Body of pancreas (tissue), 4 donors: ENCODE measurements around the gene ANKLE2.

Experiments
- POLR2A ChIP-seq, 3 donors: fragments of 450-650 bp; IDR thresholded peaks; one replicate each; pipeline ENCODE4 v1.6.1; 2016; ENCODE audit warnings: antibody characterized with exemption in 3 of 3, mild to moderate bottlenecking in 2 of 3
- TF ChIP-seq, protein P1 (sequence below), 7 experiments: fragments of 450-650 bp in 4 of 7; fragments of 200-600 bp in 3 of 7; sonication (generic) in 3 of 7; IDR thresholded peaks; one replicate each; pipeline ENCODE4 v1.5.1; 2016 to 2019; ENCODE audit warnings: antibody characterized with exemption in 7 of 7

DNA sequence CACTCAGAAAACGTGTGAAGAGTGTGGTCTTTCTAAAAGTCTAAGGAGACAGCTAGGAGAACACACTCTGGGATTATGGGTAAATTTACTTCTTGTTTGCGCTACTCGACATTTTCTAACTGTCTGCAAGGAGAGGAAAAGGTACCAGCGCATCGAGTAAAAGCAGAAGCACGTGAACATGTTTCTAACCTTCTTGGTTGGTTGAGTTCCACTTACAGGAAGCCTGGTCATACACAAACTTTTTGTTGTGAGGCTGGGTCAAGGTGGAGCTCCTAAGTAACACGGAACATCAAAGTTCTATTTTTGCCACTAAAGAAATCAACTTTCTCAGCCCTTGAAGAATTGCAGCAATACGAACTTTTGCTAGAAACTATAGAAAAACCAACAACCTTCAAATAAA, 20.0 kb downstream of the ANKLE2 start:
- TF ChIP-seq, protein P1, sequence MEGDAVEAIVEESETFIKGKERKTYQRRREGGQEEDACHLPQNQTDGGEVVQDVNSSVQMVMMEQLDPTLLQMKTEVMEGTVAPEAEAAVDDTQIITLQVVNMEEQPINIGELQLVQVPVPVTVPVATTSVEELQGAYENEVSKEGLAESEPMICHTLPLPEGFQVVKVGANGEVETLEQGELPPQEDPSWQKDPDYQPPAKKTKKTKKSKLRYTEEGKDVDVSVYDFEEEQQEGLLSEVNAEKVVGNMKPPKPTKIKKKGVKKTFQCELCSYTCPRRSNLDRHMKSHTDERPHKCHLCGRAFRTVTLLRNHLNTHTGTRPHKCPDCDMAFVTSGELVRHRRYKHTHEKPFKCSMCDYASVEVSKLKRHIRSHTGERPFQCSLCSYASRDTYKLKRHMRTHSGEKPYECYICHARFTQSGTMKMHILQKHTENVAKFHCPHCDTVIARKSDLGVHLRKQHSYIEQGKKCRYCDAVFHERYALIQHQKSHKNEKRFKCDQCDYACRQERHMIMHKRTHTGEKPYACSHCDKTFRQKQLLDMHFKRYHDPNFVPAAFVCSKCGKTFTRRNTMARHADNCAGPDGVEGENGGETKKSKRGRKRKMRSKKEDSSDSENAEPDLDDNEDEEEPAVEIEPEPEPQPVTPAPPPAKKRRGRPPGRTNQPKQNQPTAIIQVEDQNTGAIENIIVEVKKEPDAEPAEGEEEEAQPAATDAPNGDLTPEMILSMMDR (IDR thresholded peaks at IDR 0.05), result no peak
- TF ChIP-seq POLR2A (IDR thresholded peaks at IDR 0.05), result no peak
